Spinal cord (tissue), 10 donors: Measurements from ENCODE around the gene ACVR2A. TPM values are rescaled to one million over a fixed set of nuclear protein-coding genes. Genes with fewer than 3 reads are reported as not detected.

Source experiments
- DNase-seq, 6 donors: peaks; one replicate each; pipeline versions ENCODE4 v3.0.0 to v3.0.0-alpha.2; 2013 to 2015; ENCODE audit warnings: low spot score in 6 of 6, low read depth in 4 of 6
- H3K27ac ChIP-seq: one replicate; pipeline ENCODE4 v1.5.1; 2013; ENCODE audit warnings: low read depth, low read length, control low read depth
- H3K27me3 ChIP-seq: one replicate; pipeline ENCODE4 v1.6.1; 2013; ENCODE audit warnings: low read length; ENCODE audit not compliant: control insufficient read depth, insufficient read depth
- H3K36me3 ChIP-seq: one replicate; pipeline ENCODE4 v1.6.1; 2013; ENCODE audit warnings: low read length; ENCODE audit not compliant: control insufficient read depth, insufficient read depth
- H3K4me1 ChIP-seq: one replicate; pipeline ENCODE4 v1.6.1; 2013; ENCODE audit warnings: low read length; ENCODE audit not compliant: control insufficient read depth, insufficient read depth
- H3K4me3 ChIP-seq: one replicate; pipeline ENCODE4 v1.5.1; 2013; ENCODE audit warnings: low read depth, low read length, control low read depth
- H3K9me3 ChIP-seq: one replicate; pipeline ENCODE4 v1.6.1; 2013; ENCODE audit warnings: low read length; ENCODE audit not compliant: control insufficient read depth, insufficient read depth
- WGBS: methylation state at CpG from one replicate; pipeline ENCODE4 v1.1.5; 2013; ENCODE audit warnings: missing lambda C conversion rate; ENCODE audit not compliant: insufficient coverage; 5-methylcytosine and 5-hydroxymethylcytosine counted together
- polyA plus RNA-seq, 2 donors: library from polyadenylated mRNA; unstranded; fragments of 120-200 nt; gene quantifications; one replicate each; pipeline ENCODE4 v1.2.1, GENCODE V29; 2013; ENCODE audit not compliant: insufficient read length in 2 of 2
- total RNA-seq, 2 donors: library from RNA; depleted of rRNA in 1 of 2; stranded (reverse); fragments of 120-200 nt in 1 of 2; fragments of >200 nt in 1 of 2; gene quantifications; one replicate each; pipeline versions ENCODE4 v1.2.3 to v1.2.4, GENCODE V29; 2013 to 2014
- donor health status: healthy.

Gene ACVR2A
- total and polyA plus RNA-seq, 4 donors = 26.1 to 60.5 (median 32.6) TPM

DNA sequence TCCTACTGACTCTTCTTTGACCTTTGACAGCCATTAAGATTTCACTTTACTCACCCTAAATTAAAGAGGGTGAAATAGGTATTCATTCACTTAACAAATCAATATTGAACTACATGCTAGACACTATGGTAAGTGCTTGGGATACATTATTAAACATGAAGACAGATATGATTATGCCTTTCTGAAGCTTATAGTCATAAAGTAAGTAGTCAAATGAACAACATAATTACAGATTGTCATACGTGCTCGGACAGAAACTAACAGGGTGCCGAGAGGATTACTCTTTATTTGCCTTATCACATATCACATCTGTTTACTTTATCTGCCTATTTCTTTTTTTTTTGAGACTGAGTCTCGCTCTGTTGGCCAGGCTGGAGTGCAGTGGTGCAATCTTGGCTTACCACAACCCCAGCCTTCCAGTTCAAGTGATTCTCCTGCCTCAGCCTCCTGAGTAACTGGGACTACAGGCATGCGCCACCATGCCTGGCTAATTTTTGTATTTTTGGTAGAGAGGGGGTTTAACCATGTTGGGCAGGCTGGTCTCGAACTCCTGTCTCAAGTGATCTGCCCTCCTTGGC lies 9.8 kb downstream of the ACVR2A start:
- no peaks in the 10 kb centered on the region for H3K36me3 ChIP-seq
- WGBS = 100% methylated on average over 3 of the region's 6 CpGs

DNA sequence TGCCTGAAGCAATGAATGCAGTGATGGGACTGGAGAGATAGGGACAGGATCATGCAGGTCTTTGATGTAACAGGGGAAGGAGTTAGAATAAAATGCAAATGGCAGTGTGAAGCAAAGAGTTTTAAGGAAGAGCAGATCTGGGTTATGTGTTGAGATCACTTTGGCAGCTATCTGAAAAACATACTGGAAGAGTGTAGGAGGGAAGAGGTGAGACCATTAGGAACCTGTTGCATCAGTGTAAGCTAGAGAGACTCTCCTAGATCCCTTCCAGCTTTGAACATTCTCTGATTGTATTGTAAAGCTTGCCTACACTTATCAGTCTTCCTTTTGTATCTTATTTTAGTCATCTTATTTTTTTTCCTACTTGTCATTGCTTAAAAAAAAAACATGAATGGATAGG lies 10.5 kb downstream of the ACVR2A start:
- Histone ChIP-seq H3K4me3 (no peak overlapping the region), H3K36me3 (no peaks in the 10 kb centered on the region), H3K9me3 (no peaks in the 10 kb centered on the region), H3K27ac (no peak overlapping the region), H3K27me3 (no peaks in the 10 kb centered on the region), H3K4me1 (no peaks in the 10 kb centered on the region)
- no peak for DNase-seq

More for the DNA sequence above, 9.8 kb downstream of the ACVR2A start:
- Histone ChIP-seq H3K4me1 (no peaks in the 10 kb centered on the region), H3K27ac (no peak overlapping the region), H3K9me3 (no peaks in the 10 kb centered on the region), H3K4me3 (no peak overlapping the region), H3K27me3 (no peaks in the 10 kb centered on the region)
- DNase-seq = no peak

DNA sequence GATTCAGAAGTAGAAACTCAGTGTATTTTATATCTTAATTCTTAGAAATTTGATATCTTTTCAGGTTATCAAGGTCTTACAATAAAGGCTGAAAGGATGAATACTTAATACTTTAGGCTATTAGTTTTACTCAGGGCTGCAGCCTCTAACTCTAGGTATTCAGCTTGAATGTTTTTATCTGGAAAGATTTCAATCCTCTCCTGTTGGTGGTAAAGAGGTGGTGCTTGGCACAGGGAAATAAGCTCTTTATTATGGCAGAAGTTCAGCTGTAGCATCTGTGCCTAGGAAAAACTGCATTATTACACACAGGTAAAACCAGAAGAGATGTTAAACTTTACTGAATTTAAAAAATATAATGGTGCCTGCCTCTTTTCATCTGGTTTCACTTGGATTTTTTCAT lies 11.1 kb downstream of the ACVR2A start:
- Histone ChIP-seq H3K36me3 (no peaks in the 10 kb centered on the region), H3K4me1 (no peaks in the 10 kb centered on the region), H3K27me3 (no peaks in the 10 kb centered on the region), H3K4me3 (no peak overlapping the region), H3K27ac (no peak overlapping the region), H3K9me3 (no peaks in the 10 kb centered on the region)
- DNase-seq = no peak

DNA sequence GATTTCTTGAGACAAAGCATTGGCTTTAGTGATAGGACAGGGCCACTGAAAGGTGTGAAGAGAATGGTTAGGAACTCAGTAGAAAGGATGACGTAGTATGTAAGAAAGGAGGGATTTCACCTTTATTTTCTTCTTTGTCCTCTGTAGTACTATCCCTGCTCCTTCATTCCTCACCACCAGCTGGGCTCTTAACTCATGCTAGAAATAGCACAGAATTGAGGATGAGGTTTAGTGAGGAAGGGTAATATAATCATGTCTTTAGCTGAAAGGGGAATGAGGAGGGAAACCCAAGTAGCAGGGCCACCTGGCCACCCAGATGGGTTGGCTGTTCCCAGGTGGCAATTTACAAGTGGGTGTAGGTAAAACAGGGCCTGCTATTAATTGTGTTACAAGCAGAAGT lies 15.2 kb downstream of the ACVR2A start:
- no peak overlapping the region for H3K27ac ChIP-seq
- no peaks in the 10 kb centered on the region for H3K4me1 ChIP-seq
- WGBS = no CpG with 5 or more reads among the region's 1 CpG
- DNase-seq = no peak
- no peaks in the 10 kb centered on the region for H3K9me3 ChIP-seq
- no peaks in the 10 kb centered on the region for H3K36me3 ChIP-seq
- no peaks in the 10 kb centered on the region for H3K27me3 ChIP-seq
- H3K4me3 ChIP-seq = no peak overlapping the region

DNA sequence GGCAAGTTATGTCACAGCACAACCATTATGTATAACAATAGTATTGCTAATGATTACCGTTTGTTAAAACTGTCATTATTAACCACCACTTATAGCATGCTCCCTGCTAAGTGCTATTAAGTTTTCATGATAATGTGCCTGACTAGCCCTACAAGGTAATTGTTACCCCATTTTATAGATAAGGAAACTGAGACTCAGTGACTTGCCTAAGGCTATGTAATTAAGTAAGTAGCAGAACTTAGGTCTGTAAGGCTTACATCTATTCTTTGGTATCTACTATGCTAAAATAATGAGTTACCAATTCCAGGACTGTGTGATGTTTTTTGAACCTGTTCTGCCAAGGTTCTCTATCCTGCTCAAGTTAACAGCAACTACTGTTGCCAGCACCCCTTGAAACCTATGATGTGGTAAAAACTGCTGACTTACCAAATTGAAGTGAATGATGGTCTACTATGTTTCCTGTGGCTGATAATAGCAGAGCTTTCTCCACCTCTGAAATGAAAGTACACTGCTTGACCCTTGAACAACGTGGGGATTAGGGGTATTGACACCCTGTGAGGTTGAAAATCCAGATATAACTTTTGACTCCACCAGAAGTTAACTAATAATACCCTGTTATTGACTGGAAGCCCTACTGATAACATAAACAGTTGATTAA lies 18.2 kb downstream of the ACVR2A start:
- Histone ChIP-seq H3K27ac (no peak overlapping the region), H3K36me3 (no peaks in the 10 kb centered on the region), H3K4me1 (no peaks in the 10 kb centered on the region), H3K4me3 (no peak overlapping the region), H3K9me3 (no peaks in the 10 kb centered on the region), H3K27me3 (no peaks in the 10 kb centered on the region)
- WGBS = no CpG with 5 or more reads among the region's 2 CpGs
- DNase-seq = no peak

DNA sequence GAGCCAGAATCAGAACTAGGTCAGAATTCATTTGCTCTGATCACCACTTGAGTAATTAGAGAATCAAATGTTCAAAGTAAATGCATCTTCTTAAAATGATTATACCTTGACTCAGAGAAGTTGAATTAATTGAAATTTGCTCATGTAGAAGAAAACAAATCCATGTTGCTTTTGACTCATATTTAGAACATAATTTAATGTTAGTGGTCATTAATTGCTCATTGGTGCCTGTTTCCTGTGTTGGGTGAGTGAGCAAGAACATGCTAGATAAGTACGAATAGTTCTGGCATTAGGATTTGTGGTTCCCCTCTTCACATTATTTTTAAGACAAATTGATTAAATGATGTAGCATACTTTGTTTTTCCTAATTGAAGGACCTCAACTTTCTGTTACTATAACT lies 19.0 kb downstream of the ACVR2A start:
- no CpG with 5 or more reads among the region's 1 CpG for WGBS

DNA sequence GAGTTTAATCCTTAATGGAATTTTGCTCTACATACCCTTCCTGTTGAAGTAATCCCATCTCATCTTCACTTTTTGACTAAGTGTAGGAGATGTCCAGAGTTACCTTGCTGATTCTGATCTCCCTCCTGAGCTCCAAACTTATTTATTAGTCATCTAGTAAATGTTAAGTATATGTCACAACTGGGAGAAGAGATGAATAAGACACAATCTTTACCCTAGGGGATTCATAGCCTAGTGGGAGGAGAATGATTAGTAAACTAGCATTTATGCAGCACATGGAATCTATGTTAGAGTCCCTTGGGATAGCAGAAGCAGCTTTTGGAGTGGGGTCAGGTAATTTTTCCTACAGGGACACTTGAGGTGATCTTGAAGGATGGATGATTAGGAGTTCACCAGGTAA lies 20.7 kb downstream of the ACVR2A start:
- no peak overlapping the region for H3K27ac ChIP-seq
- H3K27me3 ChIP-seq = no peaks in the 10 kb centered on the region
- DNase-seq = no peak
- H3K36me3 ChIP-seq = no peaks in the 10 kb centered on the region
- H3K4me3 ChIP-seq = no peak overlapping the region
- no peaks in the 10 kb centered on the region for H3K9me3 ChIP-seq
- no peaks in the 10 kb centered on the region for H3K4me1 ChIP-seq

More for the DNA sequence above, 19.0 kb downstream of the ACVR2A start:
- DNase-seq = no peak
- Histone ChIP-seq H3K9me3 (no peaks in the 10 kb centered on the region), H3K36me3 (no peaks in the 10 kb centered on the region), H3K27ac (no peak overlapping the region), H3K4me1 (no peaks in the 10 kb centered on the region), H3K4me3 (no peak overlapping the region), H3K27me3 (no peaks in the 10 kb centered on the region)

DNA sequence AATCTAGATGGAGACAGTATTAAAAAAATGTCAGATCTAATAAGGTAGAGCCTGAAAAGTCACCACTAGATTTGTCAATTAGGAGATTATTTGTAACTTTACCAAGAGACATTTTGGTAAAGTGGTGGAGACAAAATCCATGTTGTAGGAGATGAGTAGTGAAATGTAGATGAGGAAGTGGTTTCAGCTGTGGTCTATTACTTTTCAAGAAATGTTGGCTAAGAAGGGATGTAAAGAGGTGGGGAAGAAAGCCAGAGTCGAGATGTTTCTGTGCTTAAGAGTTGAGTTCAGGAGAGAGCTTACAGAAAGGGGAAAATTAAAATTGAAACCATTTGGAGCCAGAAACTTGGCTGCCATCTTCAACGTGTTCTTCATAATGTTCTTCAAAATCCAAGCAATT lies 22.2 kb downstream of the ACVR2A start:
- H3K36me3 ChIP-seq = no peaks in the 10 kb centered on the region
- no peaks in the 10 kb centered on the region for H3K9me3 ChIP-seq
- H3K27ac ChIP-seq = no peak overlapping the region
- no peak for DNase-seq
- 100% methylated on average over 2 of the region's 2 CpGs for WGBS
- H3K27me3 ChIP-seq = no peaks in the 10 kb centered on the region
- H3K4me1 ChIP-seq = no peaks in the 10 kb centered on the region
- H3K4me3 ChIP-seq = no peak overlapping the region

DNA sequence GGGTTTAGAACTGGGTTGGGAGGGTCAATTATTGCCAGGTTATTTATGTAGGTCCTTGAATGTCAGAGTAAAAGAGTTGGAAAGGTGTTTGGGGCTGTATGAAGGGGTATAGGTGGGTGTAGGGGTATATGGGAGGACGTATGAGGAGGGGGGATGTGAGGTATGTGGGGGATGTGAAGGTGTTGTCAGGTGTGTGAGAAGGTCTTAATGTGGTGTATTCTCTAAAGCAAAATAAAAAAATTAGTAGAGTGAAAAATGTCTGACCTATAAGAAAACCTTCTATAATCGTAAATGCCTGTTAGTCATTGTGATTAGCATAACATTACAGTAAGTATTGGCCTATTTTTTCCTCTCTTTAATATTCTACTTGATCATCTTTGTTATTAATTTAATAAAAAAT lies 25.1 kb downstream of the ACVR2A start:
- no peaks in the 10 kb centered on the region for H3K9me3 ChIP-seq
- no peaks in the 10 kb centered on the region for H3K27me3 ChIP-seq
- H3K27ac ChIP-seq = no peak overlapping the region
- no peaks in the 10 kb centered on the region for H3K36me3 ChIP-seq
- no peak for DNase-seq
- no peak overlapping the region for H3K4me3 ChIP-seq
- WGBS = 100% methylated on average over 1 of the region's 2 CpGs
- H3K4me1 ChIP-seq = no peaks in the 10 kb centered on the region

DNA sequence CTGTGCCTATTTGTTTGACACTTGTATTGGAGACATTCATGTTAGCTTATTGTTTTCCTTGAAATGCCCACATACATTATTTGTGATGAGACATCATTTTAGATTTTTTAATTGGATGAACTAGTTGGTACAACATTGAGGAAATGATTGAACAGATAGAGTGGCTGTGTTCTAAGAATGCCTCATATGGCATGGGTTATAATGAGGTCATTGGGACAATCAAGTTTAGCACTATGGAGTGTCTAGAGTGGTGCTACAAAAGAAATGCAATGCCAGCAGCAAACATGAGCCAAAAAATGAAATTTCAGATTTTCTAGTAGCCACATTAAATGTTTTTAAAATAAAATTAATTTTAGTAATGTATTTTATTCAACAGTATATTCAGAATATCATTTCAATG lies 28.1 kb downstream of the ACVR2A start:
- Histone ChIP-seq H3K4me1 (no peaks in the 10 kb centered on the region), H3K36me3 (no peaks in the 10 kb centered on the region), H3K9me3 (no peaks in the 10 kb centered on the region), H3K4me3 (no peak overlapping the region), H3K27ac (no peak overlapping the region), H3K27me3 (no peaks in the 10 kb centered on the region)
- no peak for DNase-seq
